Type B pancreatic cell (in vitro differentiated cells): ENCODE data around the gene ARL13B. TPM values are rescaled to one million over a fixed set of nuclear protein-coding genes. Genes with fewer than 3 reads are reported as not detected.
A peak's percentile ranks its signal among the peaks of the same experiment; 100 is the strongest.

Source experiments
- DNase-seq: peaks from one replicate; pipeline ENCODE4 v3.0.0; 2021; ENCODE audit warnings: mixed read lengths; ENCODE audit not compliant: unreplicated experiment; ENCODE audit errors: extremely low spot score
- H3K27ac Mint-ChIP-seq: 2 replicates; pipeline ENCODE4 v1.8.0; 2021; ENCODE audit warnings: mild to moderate bottlenecking, mixed read lengths
- H3K27me3 Mint-ChIP-seq: 2 replicates; pipeline ENCODE4 v1.8.0; 2021; ENCODE audit warnings: mixed read lengths
- H3K36me3 Mint-ChIP-seq: 2 replicates; pipeline ENCODE4 v1.8.0; 2021; ENCODE audit warnings: mixed read lengths
- H3K4me1 Mint-ChIP-seq: one replicate; pipeline ENCODE4 v1.8.0; 2021; ENCODE audit warnings: mixed read lengths; ENCODE audit not compliant: unreplicated experiment
- H3K4me3 Mint-ChIP-seq: 2 replicates; pipeline ENCODE4 v1.8.0; 2021; ENCODE audit warnings: mild to moderate bottlenecking, mixed read lengths
- H3K9me3 Mint-ChIP-seq: 2 replicates; pipeline ENCODE4 v1.8.0; 2021; ENCODE audit warnings: mixed read lengths
- total RNA-seq: library from RNA; stranded (reverse); gene quantifications from 2 replicates; pipeline ENCODE4 v1.2.1, GENCODE V29; 2021; ENCODE audit warnings: low replicate concordance
- TF ChIP-seq, protein P1 (sequence below): fragments of 200-600 bp; sonication (generic); conservative IDR thresholded peaks from 2 replicates; pipeline ENCODE4 v1.5.0; 2021; ENCODE audit warnings: antibody characterized with exemption, mild to moderate bottlenecking

ARL13B gene
- total RNA-seq, 1 donor from 2014 or later: 12.8 TPM

DNA sequence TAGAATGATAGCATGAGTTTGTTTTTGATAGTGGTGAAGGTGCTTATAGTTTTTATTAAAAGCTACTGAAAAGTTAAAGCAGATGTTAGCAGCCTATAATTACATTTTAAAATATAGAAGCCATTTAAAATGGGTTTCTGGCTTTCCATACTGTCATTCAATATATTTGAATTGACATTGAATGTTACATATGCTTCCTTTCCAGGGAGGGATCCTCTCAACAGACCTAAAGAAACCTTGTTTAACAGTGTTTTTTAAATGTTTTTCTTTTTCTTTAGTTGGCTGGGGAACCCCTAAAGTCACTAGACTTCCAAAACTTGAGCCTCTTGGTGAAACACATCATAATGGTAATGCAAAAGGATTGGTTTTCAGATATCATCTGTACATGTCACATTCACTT, 70.6 kb downstream of the ARL13B start:
- Mint-ChIP-seq H3K27me3 (no peaks in the 10 kb centered on the region), H3K36me3 (peaks cover under 1% of the 10 kb centered on the region), H3K4me1 (no peaks in the 10 kb centered on the region)

DNA sequence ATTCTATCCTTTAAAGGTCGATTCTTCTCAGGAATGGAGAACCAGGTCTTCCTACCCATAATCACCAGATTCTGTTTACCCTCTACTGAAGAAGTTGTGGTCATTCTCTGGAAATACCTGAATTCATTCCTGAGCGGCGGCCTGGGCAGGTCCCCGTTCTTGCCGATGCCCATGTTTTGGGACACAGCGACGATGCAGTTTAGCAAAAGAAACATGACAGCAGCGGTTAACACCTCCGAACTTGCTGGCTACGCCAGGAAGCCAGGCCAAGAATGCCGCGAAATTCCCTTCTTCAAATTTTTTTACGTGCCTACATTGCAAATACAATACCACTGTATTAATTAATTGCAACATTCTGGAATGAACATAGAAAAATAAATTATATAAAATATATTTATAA, 81.3 kb downstream of the ARL13B start:
- TF ChIP-seq, protein P1, sequence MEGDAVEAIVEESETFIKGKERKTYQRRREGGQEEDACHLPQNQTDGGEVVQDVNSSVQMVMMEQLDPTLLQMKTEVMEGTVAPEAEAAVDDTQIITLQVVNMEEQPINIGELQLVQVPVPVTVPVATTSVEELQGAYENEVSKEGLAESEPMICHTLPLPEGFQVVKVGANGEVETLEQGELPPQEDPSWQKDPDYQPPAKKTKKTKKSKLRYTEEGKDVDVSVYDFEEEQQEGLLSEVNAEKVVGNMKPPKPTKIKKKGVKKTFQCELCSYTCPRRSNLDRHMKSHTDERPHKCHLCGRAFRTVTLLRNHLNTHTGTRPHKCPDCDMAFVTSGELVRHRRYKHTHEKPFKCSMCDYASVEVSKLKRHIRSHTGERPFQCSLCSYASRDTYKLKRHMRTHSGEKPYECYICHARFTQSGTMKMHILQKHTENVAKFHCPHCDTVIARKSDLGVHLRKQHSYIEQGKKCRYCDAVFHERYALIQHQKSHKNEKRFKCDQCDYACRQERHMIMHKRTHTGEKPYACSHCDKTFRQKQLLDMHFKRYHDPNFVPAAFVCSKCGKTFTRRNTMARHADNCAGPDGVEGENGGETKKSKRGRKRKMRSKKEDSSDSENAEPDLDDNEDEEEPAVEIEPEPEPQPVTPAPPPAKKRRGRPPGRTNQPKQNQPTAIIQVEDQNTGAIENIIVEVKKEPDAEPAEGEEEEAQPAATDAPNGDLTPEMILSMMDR: no peak
- no peak overlapping the region for H3K27ac Mint-ChIP-seq
- no peak for DNase-seq
- no peak overlapping the region for H3K4me3 Mint-ChIP-seq
- H3K4me1 Mint-ChIP-seq: peaks cover 28% of the 10 kb centered on the region
- H3K27me3 Mint-ChIP-seq: no peaks in the 10 kb centered on the region
- peaks cover 6% of the 10 kb centered on the region for H3K36me3 Mint-ChIP-seq
- H3K9me3 Mint-ChIP-seq: no peaks in the 10 kb centered on the region

More for the DNA sequence above, 70.6 kb downstream of the ARL13B start:
- H3K4me3 Mint-ChIP-seq: no peak overlapping the region
- H3K9me3 Mint-ChIP-seq: no peaks in the 10 kb centered on the region
- no peak overlapping the region for H3K27ac Mint-ChIP-seq
- TF ChIP-seq, protein P1: no peak
- no peak for DNase-seq

DNA sequence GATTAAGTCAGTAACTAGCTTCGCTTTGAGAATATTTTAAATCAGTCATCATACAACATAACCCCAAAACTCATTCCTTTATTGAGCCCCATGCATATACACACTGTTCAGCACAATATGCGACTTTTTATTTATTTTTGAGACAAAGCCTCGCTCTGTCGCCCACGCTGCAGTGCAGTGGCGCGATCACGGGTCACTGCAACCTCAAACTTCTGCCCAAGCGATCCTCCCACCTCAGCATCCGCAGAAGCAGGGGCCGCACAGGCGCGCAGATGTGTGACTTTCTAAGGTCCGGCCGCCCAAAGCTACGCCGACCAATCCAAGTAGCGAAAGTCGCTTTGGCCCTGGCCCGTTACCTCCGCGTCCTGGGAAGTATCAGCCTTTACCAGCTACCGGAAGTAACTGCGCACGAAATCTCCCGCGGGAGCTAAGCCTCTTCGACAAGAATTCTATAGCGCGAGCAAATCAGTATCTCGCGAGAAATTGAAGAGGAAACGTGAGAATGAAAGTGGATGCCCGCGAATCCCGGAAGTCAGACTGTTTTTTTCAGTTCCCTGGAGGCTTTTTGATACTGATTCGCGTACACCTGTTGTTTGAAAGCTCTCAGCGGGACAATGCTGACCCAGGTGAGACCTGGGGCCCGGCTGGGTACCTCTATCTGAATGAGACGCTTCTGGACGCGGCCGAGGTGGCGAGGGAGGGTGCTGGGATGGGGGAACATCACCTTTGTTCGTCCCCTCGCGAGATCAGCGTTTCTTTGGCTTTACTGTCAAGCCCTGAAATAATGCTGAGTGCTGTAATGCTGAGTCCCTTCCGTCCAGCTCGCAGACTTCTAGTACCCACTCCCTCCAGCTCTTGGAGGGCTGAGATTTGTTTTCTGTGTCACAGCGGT, 82.8 kb downstream of the ARL13B start, which contains the start of the genes DHFR2 and NSUN3:
DHFR2 (minus strand) TSS at position 404 of the 892 bp plus-strand sequence. CDS start 1,405 bp downstream, outside the sequence.
NSUN3 (plus strand) TSS at position 549 of the 892 bp plus-strand sequence; CDS start at position 615, 66 bp downstream.
- H3K9me3 Mint-ChIP-seq: no peaks in the 10 kb centered on the region
- peak within 1 kb of the TSS; percentile 96 for H3K4me3 Mint-ChIP-seq
- TF ChIP-seq, protein P1: no peak
- no peaks in the 10 kb centered on the region for H3K27me3 Mint-ChIP-seq
- peaks cover 35% of the 10 kb centered on the region for H3K4me1 Mint-ChIP-seq
- peak; percentile 88 for DNase-seq
- peaks cover 12% of the 10 kb centered on the region for H3K36me3 Mint-ChIP-seq
- H3K27ac Mint-ChIP-seq: peak within 1 kb of the TSS; percentile 100

DNA sequence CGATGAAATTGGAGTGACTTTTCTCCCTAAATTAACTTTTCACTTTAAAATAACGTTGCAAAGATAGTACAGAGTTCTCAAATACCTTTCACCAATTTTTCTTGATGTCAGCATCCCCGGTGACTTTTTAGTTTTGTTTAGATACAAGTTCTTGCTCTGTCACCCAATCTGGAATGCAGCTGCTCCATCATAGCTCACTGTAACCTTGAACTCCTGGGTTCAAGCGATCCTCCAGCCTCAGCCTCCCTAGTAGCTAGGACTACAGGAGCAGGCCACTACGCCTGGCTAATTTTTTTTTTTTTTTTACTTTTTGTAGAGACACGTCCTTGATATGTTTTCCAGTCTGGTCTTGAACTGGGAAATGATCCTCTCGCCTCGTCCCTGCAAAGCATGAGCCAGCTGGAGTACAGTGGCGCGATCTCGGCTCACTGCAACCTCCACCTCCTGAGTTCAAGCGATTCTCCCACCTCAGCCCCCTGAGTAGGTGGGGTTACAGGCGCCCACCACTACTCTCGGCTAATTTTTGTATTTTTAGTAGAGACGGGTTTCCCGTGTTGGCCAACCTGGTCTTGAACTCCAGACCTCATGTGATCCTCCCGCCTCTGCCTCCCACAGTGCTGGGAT, 83.7 kb downstream of the ARL13B start:
- Mint-ChIP-seq H3K36me3 (peaks cover 15% of the 10 kb centered on the region), H3K27ac (peak overlapping the region; percentile 100), H3K27me3 (no peaks in the 10 kb centered on the region), H3K4me3 (peak overlapping the region; percentile 96), H3K4me1 (peaks cover 35% of the 10 kb centered on the region), H3K9me3 (no peaks in the 10 kb centered on the region)
- TF ChIP-seq, protein P1: no peak
- DNase-seq: no peak

DNA sequence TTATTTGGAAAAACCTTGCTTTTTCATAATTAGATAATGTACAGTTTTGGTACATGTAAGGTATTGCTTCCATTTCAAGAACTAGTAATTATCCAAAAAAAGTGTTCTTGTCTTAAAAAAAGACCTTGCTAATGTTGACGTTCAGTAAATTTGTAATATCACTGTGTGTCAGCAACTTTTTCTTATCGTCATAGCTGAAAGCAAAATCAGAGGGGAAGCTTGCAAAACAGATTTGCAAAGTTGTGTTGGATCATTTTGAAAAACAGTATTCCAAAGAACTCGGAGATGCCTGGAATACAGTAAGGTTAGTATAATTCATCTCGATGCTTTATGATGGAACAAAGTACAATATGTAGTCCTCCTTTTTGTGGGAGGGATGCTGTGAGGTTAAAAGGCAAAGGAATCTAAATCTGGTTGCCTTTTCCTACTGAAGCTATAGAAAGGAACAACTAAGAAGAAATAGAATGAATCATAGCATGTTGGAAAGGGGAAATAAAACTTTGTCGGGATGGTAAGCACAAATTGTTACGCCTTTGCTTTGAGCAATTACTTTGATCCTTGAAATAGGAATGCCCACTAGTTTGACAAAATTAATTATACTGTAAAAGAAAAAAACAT, 84.4 kb downstream of the ARL13B start:
- no peaks in the 10 kb centered on the region for H3K9me3 Mint-ChIP-seq
- no peaks in the 10 kb centered on the region for H3K27me3 Mint-ChIP-seq
- peaks cover 39% of the 10 kb centered on the region for H3K4me1 Mint-ChIP-seq
- peaks cover 15% of the 10 kb centered on the region for H3K36me3 Mint-ChIP-seq
- H3K27ac Mint-ChIP-seq: peak overlapping the region; percentile 100
- peak overlapping the region; percentile 96 for H3K4me3 Mint-ChIP-seq
- DNase-seq: no peak
- TF ChIP-seq, protein P1: no peak
